Left lung (tissue), 10 donors: Measurements from ENCODE around the gene NPIPB2. TPM values are rescaled to one million over a fixed set of nuclear protein-coding genes. Genes with fewer than 3 reads are reported as not detected.

Experiments used
- ATAC-seq: fragments of 200-7000 bp; cut with Tn5 transposase; one replicate; pipeline ENCODE4 v1.9.1; 2020; ENCODE audit warnings: moderate library complexity
- DNase-seq, 4 donors: peaks; one replicate each; pipeline ENCODE4 v3.0.0-alpha.2; 2013 to 2020
- H3K27ac ChIP-seq, 2 donors: fragments of 200-600 bp; sonication (generic) in 1 of 2; one replicate each; pipeline versions ENCODE4 v1.5.0 to v1.8.0; 2020 to 2021
- H3K27me3 ChIP-seq, 2 donors: fragments of 200-600 bp; sonication (generic) in 1 of 2; one replicate each; pipeline versions ENCODE4 v1.5.0 to v1.8.0; 2020 to 2021
- H3K36me3 ChIP-seq, 2 donors: fragments of 200-600 bp; sonication (generic) in 1 of 2; one replicate each; pipeline versions ENCODE4 v1.5.0 to v1.8.0; 2020 to 2021
- H3K4me1 ChIP-seq, 2 donors: fragments of 200-600 bp; one replicate each; pipeline ENCODE4 v1.8.0; 2021
- H3K4me3 ChIP-seq, 2 donors: fragments of 200-600 bp; sonication (generic) in 1 of 2; one replicate each; pipeline versions ENCODE4 v1.5.0 to v1.8.0; 2020 to 2021; ENCODE audit warnings: mild to moderate bottlenecking in 1 of 2
- H3K9me3 ChIP-seq, 2 donors: fragments of 200-600 bp; sonication (generic) in 1 of 2; one replicate each; pipeline versions ENCODE4 v1.5.0 to v1.8.0; 2020 to 2021
- CTCF ChIP-seq, 2 donors: fragments of 200-600 bp; sonication (generic) in 1 of 2; IDR thresholded peaks; one replicate each; pipeline versions ENCODE4 v1.5.0 to v1.8.0; 2021; ENCODE audit warnings: antibody characterized with exemption in 2 of 2
- intact Hi-C, 2 donors: fragments of 100-400 bp; cut with DNase I; formaldehyde crosslinking; loops; one replicate each; pipeline versions ENCODE4 v1.11.2 to v1.14.2; 2022
- polyA plus RNA-seq, 6 donors: library from polyadenylated mRNA; unstranded; fragments of 120-200 nt; gene quantifications; one replicate each; pipeline ENCODE4 v1.2.1, GENCODE V29; 2013; ENCODE audit not compliant: insufficient read length in 6 of 6
- total RNA-seq, 2 donors: library from RNA; stranded (reverse); fragmentation: NEBNext Ultra II Directional; extraction: Animal tissue kit (Norgen Biotek cat#: 25700); gene quantifications; one replicate each; pipeline ENCODE4 v1.2.1, GENCODE V29; 2021
- donor health status: DM: no; HTN: yes; CAD: no.
- donor health status: DM: no; HTN: no; CAD: no.

Gene NPIPB2
- total and polyA plus RNA-seq, 8 donors, result 6.1 to 14.6 (median 8.8) TPM

GRCh38 chr16:11913425-11914079, 28.3 kb downstream of the NPIPB2 start:
- peaks cover 16 to 50% of the 10 kb centered on the region in 2 donors for H3K4me1 ChIP-seq
- no peaks in the 10 kb centered on the region for H3K27me3 ChIP-seq
- intact Hi-C loops, result loop anchor here in 1 of 2 donors (10.0 kb wide), 1 partner anchor 59 kb away; the partner anchor contains the start of gene RSL1D1
- H3K36me3 ChIP-seq, result no peaks in the 10 kb centered on the region
- ATAC-seq (no peak), DNase-seq (no peak)
- H3K27ac ChIP-seq, result peak overlapping the region; percentile 94 to 95
- TF ChIP-seq CTCF (IDR thresholded peaks at IDR 0.05), result no peak
- no peaks in the 10 kb centered on the region for H3K9me3 ChIP-seq
- H3K4me3 ChIP-seq, result peak overlapping the region; percentile 85 to 86

- Histone ChIP-seq H3K9me3 (no peaks in the 10 kb centered on the region), H3K4me3 (no peak overlapping the region), H3K36me3 (peaks cover 0 to 8% of the 10 kb centered on the region in 2 donors), H3K27ac (peak overlapping the region in 1 of 2 donors; percentile 18), H3K4me1 (peaks cover 16 to 62% of the 10 kb centered on the region in 2 donors), H3K27me3 (no peaks in the 10 kb centered on the region)
- ATAC-seq (no peak), DNase-seq (no peak)
- intact Hi-C loops, result loop anchor here in 1 of 2 donors (10.0 kb wide), 1 partner anchor 55 kb away; the partner anchor contains the start of gene RSL1D1
- TF ChIP-seq CTCF (IDR thresholded peaks at IDR 0.05), result no peak
Measured at GRCh38 chr16:11909653-11910545, 31.9 kb downstream of the NPIPB2 start.

GRCh38 chr16:11907160-11907970, 34.5 kb downstream of the NPIPB2 start:
- intact Hi-C loops, result no loop called here
- ATAC-seq (no peak), DNase-seq (no peak)
- H3K4me1 ChIP-seq, result peaks cover 4 to 43% of the 10 kb centered on the region in 2 donors
- peaks cover 0 to 25% of the 10 kb centered on the region in 2 donors for H3K36me3 ChIP-seq
- no peaks in the 10 kb centered on the region for H3K9me3 ChIP-seq
- no peak overlapping the region for H3K27ac ChIP-seq
- no peaks in the 10 kb centered on the region for H3K27me3 ChIP-seq
- H3K4me3 ChIP-seq, result no peak overlapping the region
- TF ChIP-seq CTCF (IDR thresholded peaks at IDR 0.05), result no peak

- Histone ChIP-seq H3K36me3 (peaks cover 0 to 25% of the 10 kb centered on the region in 2 donors), H3K27me3 (no peaks in the 10 kb centered on the region), H3K9me3 (no peaks in the 10 kb centered on the region), H3K4me1 (peaks cover 0 to 48% of the 10 kb centered on the region in 2 donors), H3K4me3 (no peak overlapping the region), H3K27ac (no peak overlapping the region)
- DNase-seq (no peak), ATAC-seq (no peak)
- intact Hi-C loops, result no loop called here
- TF ChIP-seq CTCF (IDR thresholded peaks at IDR 0.05), result no peak
Measured at GRCh38 chr16:11903906-11904305, 37.9 kb downstream of the NPIPB2 start.
